ENCODE measurements around the gene TSHB.

- no peak for TF ChIP-seq EZH2phosphoT487 (IDR thresholded peaks at IDR 0.05; ENCODE audit: borderline replicate concordance)
- TF ChIP-seq, protein P1, sequence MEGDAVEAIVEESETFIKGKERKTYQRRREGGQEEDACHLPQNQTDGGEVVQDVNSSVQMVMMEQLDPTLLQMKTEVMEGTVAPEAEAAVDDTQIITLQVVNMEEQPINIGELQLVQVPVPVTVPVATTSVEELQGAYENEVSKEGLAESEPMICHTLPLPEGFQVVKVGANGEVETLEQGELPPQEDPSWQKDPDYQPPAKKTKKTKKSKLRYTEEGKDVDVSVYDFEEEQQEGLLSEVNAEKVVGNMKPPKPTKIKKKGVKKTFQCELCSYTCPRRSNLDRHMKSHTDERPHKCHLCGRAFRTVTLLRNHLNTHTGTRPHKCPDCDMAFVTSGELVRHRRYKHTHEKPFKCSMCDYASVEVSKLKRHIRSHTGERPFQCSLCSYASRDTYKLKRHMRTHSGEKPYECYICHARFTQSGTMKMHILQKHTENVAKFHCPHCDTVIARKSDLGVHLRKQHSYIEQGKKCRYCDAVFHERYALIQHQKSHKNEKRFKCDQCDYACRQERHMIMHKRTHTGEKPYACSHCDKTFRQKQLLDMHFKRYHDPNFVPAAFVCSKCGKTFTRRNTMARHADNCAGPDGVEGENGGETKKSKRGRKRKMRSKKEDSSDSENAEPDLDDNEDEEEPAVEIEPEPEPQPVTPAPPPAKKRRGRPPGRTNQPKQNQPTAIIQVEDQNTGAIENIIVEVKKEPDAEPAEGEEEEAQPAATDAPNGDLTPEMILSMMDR (conservative IDR thresholded peaks at IDR 0.05; ENCODE audit: low read length) = no peak
These were observed 41.5 kb downstream of the TSHB start for GRCh38 chr1:115071012-115071664.

All from Loucy (cell line).